MCF 10A (cell line): Measurements from ENCODE around the gene STAT5A. TPM values are rescaled to one million over a fixed set of nuclear protein-coding genes. Genes with fewer than 3 reads are reported as not detected.

Experiments
- BruUV-seq: library from RNA; stranded (reverse); fragments of 400-500 nt; replicated peaks from 2 replicates; lab custom pipeline; 2021; lab: Mats Ljungman, UMichigan
- CTCF ChIA-PET: fragments of 300-600 bp; sonication (Branson Sonifier 250); formaldehyde crosslinking; extraction: SDS; loops from one replicate; lab custom pipeline; 2021; ENCODE audit warnings: antibody characterized with exemption, inconsistent platforms; lab: Yijun Ruan, JAX
- POLR2A ChIA-PET: fragments of 300-600, 350-650 bp; sonication (Branson Sonifier 250); formaldehyde crosslinking; extraction: SDS; loops from one replicate; lab custom pipeline; 2020; ENCODE audit warnings: antibody characterized with exemption, inconsistent platforms; lab: Yijun Ruan, JAX
- DNase-seq: peaks from one replicate; pipeline ENCODE4 v3.0.0-alpha.2; 2018; ENCODE audit not compliant: unreplicated experiment
- H3K27ac Mint-ChIP-seq: one replicate; pipeline ENCODE4 v1.8.0; 2022; ENCODE audit warnings: mild to moderate bottlenecking, low read depth, mixed read lengths; ENCODE audit not compliant: unreplicated experiment
- H3K27me3 Mint-ChIP-seq: one replicate; pipeline ENCODE4 v1.8.0; 2022; ENCODE audit warnings: mixed read lengths; ENCODE audit not compliant: insufficient read depth, unreplicated experiment
- H3K36me3 Mint-ChIP-seq: one replicate; pipeline ENCODE4 v1.8.0; 2022; ENCODE audit warnings: mild to moderate bottlenecking, moderate library complexity, mixed read lengths; ENCODE audit not compliant: insufficient read depth, unreplicated experiment
- H3K4me1 Mint-ChIP-seq: one replicate; pipeline ENCODE4 v1.8.0; 2022; ENCODE audit warnings: mixed read lengths; ENCODE audit not compliant: insufficient read depth, unreplicated experiment
- H3K4me3 Mint-ChIP-seq: one replicate; pipeline ENCODE4 v1.8.0; 2022; ENCODE audit warnings: mild to moderate bottlenecking, moderate library complexity, mixed read lengths; ENCODE audit not compliant: unreplicated experiment
- H3K9me3 Mint-ChIP-seq: one replicate; pipeline ENCODE4 v1.8.0; 2022; ENCODE audit warnings: mixed read lengths; ENCODE audit not compliant: unreplicated experiment
- intact Hi-C: fragments of 100-400 bp; cut with micrococcal nuclease; formaldehyde crosslinking; loops from 2 replicates; pipeline ENCODE4 v1.14.1; 2022
- total RNA-seq: library from RNA; stranded (reverse); gene quantifications from 2 replicates; pipeline ENCODE4 v1.2.3, GENCODE V29; 2022
- TF ChIP-seq, protein P1 (sequence below): fragments of 200-600 bp; IDR thresholded peaks from one replicate; pipeline ENCODE4 v1.8.0; 2022; ENCODE audit warnings: antibody characterized with exemption, mild to moderate bottlenecking; ENCODE audit not compliant: unreplicated experiment

The STAT5A gene
- total RNA-seq, 1 experiment from 2014 or later, result 1.0 TPM

DNA sequence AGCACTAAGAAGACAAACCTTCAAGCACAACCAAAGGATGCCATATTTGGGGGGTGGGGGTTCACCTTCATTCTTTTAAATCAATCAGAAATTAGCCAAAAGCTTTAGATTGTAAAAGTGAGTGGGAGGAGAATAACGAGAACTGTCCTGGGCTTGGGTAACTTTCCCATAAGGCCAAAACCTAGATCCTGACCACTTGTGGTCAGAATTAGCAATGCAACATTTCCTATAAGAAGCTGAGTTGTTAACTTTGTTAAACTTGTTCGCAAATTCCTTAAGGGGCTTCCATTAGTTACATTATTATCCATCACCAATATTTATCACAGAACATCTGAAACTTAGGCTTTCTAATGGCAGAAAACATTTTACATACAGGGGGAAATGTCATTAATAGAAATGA, 37.2 kb upstream of the STAT5A start:
- DNase-seq, result peak; percentile 54
- no peaks in the 10 kb centered on the region for H3K27me3 Mint-ChIP-seq
- CTCF ChIA-PET, result interaction anchor here (0.5 to 0.7 kb wide), 2 partner anchors 21 to 32 kb away, joined by 3 read pairs; no protein-coding TSS in a partner anchor
- TF ChIP-seq, protein P1, sequence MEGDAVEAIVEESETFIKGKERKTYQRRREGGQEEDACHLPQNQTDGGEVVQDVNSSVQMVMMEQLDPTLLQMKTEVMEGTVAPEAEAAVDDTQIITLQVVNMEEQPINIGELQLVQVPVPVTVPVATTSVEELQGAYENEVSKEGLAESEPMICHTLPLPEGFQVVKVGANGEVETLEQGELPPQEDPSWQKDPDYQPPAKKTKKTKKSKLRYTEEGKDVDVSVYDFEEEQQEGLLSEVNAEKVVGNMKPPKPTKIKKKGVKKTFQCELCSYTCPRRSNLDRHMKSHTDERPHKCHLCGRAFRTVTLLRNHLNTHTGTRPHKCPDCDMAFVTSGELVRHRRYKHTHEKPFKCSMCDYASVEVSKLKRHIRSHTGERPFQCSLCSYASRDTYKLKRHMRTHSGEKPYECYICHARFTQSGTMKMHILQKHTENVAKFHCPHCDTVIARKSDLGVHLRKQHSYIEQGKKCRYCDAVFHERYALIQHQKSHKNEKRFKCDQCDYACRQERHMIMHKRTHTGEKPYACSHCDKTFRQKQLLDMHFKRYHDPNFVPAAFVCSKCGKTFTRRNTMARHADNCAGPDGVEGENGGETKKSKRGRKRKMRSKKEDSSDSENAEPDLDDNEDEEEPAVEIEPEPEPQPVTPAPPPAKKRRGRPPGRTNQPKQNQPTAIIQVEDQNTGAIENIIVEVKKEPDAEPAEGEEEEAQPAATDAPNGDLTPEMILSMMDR, result peak; percentile 14
- peaks cover 7% of the 10 kb centered on the region for H3K9me3 Mint-ChIP-seq
- intact Hi-C loops, result no loop called here
- H3K4me3 Mint-ChIP-seq, result no peak overlapping the region
- no peak overlapping the region for H3K27ac Mint-ChIP-seq
- H3K4me1 Mint-ChIP-seq, result peaks cover 26% of the 10 kb centered on the region
- no TSS peak for BruUV-seq
- POLR2A ChIA-PET, result interaction anchor here (0.5 to 1.7 kb wide), 3 partner anchors 24 to 322 kb away, joined by 3 to 4 read pairs (median 3); no protein-coding TSS in a partner anchor
- no peaks in the 10 kb centered on the region for H3K36me3 Mint-ChIP-seq

DNA sequence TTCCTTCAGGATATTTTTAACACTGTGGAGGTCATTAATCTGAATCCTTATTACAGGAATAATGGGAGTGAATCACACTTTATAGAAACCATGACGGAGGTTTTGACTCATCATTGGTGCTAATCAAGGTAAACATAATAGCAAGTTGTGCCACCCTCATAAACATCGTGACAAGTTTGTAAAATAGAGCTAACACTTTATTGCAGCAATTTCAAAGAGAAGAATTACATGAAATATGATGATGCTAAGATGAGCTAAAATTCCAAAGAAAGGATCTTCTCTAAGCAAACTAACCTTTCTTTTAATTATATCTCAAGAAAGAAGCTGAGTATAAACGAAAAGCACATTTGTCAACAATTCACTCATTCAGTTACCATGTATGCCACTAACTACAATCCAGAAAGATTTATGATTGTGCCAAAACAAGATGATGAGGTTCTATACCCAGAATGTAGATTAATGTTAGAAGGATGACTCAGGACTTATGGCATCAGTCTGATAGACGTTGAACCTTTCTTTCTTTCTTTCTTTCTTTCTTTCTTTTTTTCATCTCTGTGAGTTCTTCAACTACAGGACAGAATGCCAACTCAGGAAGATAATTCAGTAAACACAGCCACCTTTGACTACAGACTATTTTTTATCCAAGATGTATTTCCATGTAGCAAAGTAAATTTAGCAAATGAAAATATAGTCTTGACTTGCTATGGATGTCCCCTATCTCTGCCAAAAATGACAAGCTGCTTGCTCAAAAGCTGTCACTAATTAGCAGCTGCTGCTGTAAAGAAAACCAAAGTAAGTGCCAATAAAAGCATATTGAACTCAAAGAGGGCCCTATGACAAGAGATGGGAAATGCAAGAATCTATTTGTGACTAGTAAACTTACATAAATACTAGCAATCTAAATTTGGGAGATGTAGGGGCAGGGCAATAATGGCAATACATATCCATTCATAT, 35.4 kb upstream of the STAT5A start:
- CTCF ChIA-PET, result no interaction called here
- peak; percentile 56 for DNase-seq
- Mint-ChIP-seq H3K27ac (peak overlapping the region; percentile 20), H3K9me3 (peaks cover 7% of the 10 kb centered on the region), H3K36me3 (no peaks in the 10 kb centered on the region), H3K4me1 (peaks cover 26% of the 10 kb centered on the region), H3K4me3 (no peak overlapping the region), H3K27me3 (no peaks in the 10 kb centered on the region)
- BruUV-seq, result no TSS peak
- intact Hi-C loops, result no loop called here
- TF ChIP-seq, protein P1, result no peak
- POLR2A ChIA-PET, result interaction anchor here (1.0 to 1.1 kb wide), 2 partner anchors 14 to 335 kb away, joined by 3 to 6 read pairs; no protein-coding TSS in a partner anchor

DNA sequence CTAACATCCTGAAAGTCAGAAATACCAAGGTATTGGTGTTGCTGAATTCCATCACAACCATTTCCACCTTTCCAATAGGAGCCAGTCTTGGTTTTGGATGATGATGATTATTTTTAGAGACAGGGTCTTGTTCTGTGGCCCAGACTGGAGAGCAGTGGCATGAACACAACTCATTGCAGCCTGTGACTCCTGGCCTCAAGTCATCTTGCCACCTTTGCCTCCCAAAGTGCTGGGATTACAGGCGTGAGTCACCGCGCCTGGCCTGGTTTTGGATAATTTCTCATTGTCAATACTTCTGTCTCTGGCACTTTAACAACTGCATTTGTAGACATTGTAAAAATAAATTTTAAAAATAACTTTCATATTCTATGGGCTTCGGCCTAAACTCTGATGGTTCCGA, 34.7 kb upstream of the STAT5A start:
- no peaks in the 10 kb centered on the region for H3K27me3 Mint-ChIP-seq
- no peak overlapping the region for H3K4me3 Mint-ChIP-seq
- H3K9me3 Mint-ChIP-seq, result peaks cover 7% of the 10 kb centered on the region
- H3K36me3 Mint-ChIP-seq, result no peaks in the 10 kb centered on the region
- BruUV-seq, result no TSS peak
- intact Hi-C loops, result no loop called here
- ChIA-PET CTCF (interaction anchor here (0.7 kb wide), 1 partner anchor 31 kb away, joined by 3 read pairs; no protein-coding TSS in a partner anchor), POLR2A (interaction anchor here (1.1 kb wide), 1 partner anchor 13 kb away, joined by 6 read pairs; no protein-coding TSS in a partner anchor)
- H3K27ac Mint-ChIP-seq, result no peak overlapping the region
- TF ChIP-seq, protein P1, result no peak
- peaks cover 26% of the 10 kb centered on the region for H3K4me1 Mint-ChIP-seq
- peak; percentile 41 for DNase-seq

DNA sequence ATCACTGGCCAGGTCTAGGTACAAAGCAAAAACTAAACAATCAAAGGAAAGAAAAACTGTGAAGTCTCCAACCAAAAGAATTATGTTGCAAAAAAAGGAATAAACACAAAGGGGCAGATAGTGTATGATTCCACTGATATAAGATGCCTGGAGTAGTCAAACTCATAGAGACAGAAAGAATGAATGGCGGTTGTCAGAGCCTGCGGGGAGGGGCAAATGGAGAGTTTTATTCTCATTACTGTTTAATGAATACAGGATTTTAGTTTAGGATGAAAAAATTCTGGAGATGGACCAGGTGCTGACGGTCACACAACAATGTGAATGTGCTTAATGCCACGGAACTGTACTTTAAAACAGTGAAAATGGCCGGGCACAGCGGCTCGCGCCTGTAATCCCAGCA, 32.9 kb upstream of the STAT5A start:
- Mint-ChIP-seq H3K27me3 (no peaks in the 10 kb centered on the region), H3K4me1 (peaks cover 26% of the 10 kb centered on the region), H3K36me3 (no peaks in the 10 kb centered on the region), H3K27ac (no peak overlapping the region), H3K4me3 (no peak overlapping the region), H3K9me3 (peaks cover 7% of the 10 kb centered on the region)
- ChIA-PET CTCF (interaction anchor here (0.6 kb wide), 1 partner anchor 22 kb away, joined by 3 read pairs; no protein-coding TSS in a partner anchor), POLR2A (interaction anchor here (0.8 to 2.1 kb wide), 3 partner anchors 11 to 288 kb away, joined by 3 to 11 read pairs (median 3); no protein-coding TSS in a partner anchor)
- no peak for DNase-seq
- TF ChIP-seq, protein P1, result no peak
- intact Hi-C loops, result no loop called here
- no TSS peak for BruUV-seq
